HEK293 (cell line): Measurements from ENCODE around the gene ZFYVE1.

Experiments
- BCL11B ChIP-seq: fragments of 450-650 bp; formaldehyde crosslinking; IDR thresholded peaks from 2 replicates; pipeline ENCODE4 v1.5.1; 2016; ENCODE audit warnings: low read depth, missing biosample characterization, missing genetic modification characterization
- SP3 ChIP-seq: fragments of 450-650 bp; formaldehyde crosslinking; IDR thresholded peaks from 2 replicates; pipeline ENCODE4 v1.5.1; 2016; ENCODE audit warnings: missing biosample characterization, missing genetic modification characterization
- ZNF274 ChIP-seq, 2 experiments: fragments of 200-500 bp in 1 of 2; fragments of 450-650 bp in 1 of 2; sonication (Bioruptor generic) in 1 of 2; formaldehyde crosslinking in 1 of 2; IDR thresholded peaks; 2 replicates each; pipeline versions ENCODE4 v1.5.1 to v1.6.1; 2014 to 2016; ENCODE audit warnings: borderline replicate concordance in 1 of 2, inconsistent platforms in 1 of 2, low read length in 1 of 2, missing biosample characterization in 1 of 2, missing genetic modification characterization in 1 of 2
- ZNF350 ChIP-seq: fragments of 450-650 bp; formaldehyde crosslinking; IDR thresholded peaks from 2 replicates; pipeline ENCODE4 v1.5.0; 2017; ENCODE audit warnings: missing biosample characterization, mild to moderate bottlenecking, missing genetic modification characterization
- ZNF639 ChIP-seq: fragments of 450-650 bp; formaldehyde crosslinking; IDR thresholded peaks from 2 replicates; pipeline ENCODE4 v1.5.1; 2016; ENCODE audit warnings: missing biosample characterization, missing genetic modification characterization
- ZNF707 ChIP-seq: fragments of 450-650 bp; formaldehyde crosslinking; IDR thresholded peaks from 2 replicates; pipeline ENCODE4 v1.5.1; 2016; ENCODE audit warnings: missing biosample characterization, missing genetic modification characterization
- TF ChIP-seq, protein P1 (sequence below): fragments of 450-650 bp; formaldehyde crosslinking; IDR thresholded peaks from 2 replicates; pipeline ENCODE4 v1.5.1; 2016; ENCODE audit warnings: missing biosample characterization, missing genetic modification characterization

DNA sequence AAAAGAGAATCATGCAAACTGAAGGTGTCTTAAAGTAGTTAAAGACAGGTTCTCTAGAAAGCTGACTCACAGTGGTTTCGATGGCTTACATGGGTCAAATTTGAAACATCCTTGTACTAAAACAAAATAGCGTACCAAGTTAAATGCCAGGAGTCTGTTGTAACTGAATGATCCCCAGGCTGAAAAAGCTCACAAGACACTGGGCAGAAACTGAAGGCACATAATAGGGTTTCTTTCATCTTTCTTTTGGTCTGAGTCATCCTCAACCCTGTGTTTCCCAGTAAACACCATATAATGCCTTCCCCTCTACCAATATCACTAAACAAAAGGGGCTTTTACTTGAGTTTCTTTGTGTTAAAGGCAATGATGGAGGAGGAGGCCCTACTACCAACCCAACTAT is 12.8 kb downstream of the ZFYVE1 start:
- TF ChIP-seq ZNF274 (IDR thresholded peaks at IDR 0.05; ENCODE audit: low read length) (no peak), ZNF274 (tag by site-specific recombination; IDR thresholded peaks at IDR 0.05; ENCODE audit: borderline replicate concordance) (no peak), SP3 (tag by site-specific recombination) (no peak), ZNF639 (no peak), ZNF350 (no peak), ZNF707 (tag by site-specific recombination) (no peak), BCL11B (no peak)
- TF ChIP-seq, protein P1, sequence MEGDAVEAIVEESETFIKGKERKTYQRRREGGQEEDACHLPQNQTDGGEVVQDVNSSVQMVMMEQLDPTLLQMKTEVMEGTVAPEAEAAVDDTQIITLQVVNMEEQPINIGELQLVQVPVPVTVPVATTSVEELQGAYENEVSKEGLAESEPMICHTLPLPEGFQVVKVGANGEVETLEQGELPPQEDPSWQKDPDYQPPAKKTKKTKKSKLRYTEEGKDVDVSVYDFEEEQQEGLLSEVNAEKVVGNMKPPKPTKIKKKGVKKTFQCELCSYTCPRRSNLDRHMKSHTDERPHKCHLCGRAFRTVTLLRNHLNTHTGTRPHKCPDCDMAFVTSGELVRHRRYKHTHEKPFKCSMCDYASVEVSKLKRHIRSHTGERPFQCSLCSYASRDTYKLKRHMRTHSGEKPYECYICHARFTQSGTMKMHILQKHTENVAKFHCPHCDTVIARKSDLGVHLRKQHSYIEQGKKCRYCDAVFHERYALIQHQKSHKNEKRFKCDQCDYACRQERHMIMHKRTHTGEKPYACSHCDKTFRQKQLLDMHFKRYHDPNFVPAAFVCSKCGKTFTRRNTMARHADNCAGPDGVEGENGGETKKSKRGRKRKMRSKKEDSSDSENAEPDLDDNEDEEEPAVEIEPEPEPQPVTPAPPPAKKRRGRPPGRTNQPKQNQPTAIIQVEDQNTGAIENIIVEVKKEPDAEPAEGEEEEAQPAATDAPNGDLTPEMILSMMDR (tag by site-specific recombination): no peak
